ENCODE measurements around the gene HBG1.

Gene HBG1

GRCh38 chr11:5246772-5247471 is 2.7 kb downstream of the HBG1 start:
- no peak for DNase-seq (ENCODE audit: low spot score)

DNA sequence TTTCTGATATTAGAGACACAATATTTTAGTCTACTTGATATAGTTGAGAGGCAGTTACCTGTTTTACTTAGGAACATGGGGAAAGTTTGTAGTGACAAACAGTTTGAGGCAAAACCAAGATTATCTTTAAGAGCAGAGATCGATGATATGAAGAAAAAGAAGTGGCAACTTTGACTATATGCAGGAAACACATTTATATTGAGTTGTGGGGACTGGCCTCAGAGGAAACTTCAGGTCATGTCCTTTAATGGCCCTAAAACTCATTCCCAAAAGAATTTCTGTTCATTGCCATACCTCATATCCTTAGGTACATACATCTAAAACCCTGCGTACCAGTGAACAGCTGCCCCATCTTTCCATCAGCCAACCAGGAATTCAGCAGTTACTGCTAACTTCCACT is 4.5 kb downstream of the HBG1 start:
- DNase-seq (ENCODE audit: low spot score), result no peak

DNA sequence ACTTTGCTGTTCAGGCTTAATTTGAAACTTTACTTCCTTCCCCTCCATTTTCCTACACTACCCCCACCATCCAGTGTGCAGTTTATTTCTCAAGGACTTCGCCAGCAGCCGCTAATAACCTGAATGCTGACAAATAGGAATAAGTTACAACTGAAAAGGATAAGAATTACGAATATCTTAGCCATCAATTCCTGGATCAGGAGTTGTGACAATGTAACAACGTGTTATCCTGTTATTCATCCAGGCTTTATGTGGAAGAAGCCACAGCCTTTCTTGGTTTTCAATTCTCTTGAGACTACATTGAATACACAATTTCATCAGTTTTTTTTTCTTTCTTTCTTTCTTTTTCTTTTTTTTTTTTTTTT is 5.9 kb downstream of the HBG1 start:
- DNase-seq (ENCODE audit: low spot score), result no peak

GRCh38 chr11:5242933-5243815 is 6.5 kb downstream of the HBG1 start:
- DNase-seq (ENCODE audit: low spot score), result no peak

GRCh38 chr11:5242208-5242607 is 7.4 kb downstream of the HBG1 start:
- DNase-seq (ENCODE audit: low spot score), result no peak

DNA sequence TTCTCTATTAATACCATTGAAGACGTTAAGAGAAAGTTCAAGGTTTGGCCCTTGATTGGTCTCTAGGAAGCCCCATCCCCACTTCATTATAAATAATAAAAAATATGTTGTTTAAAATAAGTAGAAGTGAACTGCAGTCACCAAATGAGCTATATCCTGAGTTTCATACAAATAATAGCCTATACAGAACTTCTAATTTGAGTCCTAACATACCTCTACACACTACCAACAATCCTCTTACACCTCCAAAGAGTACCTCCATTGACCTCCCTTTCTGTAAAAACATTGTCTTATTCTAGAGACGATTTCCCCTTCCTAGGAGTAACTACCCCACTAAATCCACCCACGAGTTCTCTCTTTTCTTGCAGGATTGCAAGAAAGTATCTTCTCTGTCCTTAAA is 8.2 kb downstream of the HBG1 start:
- no peak for DNase-seq (ENCODE audit: low spot score)

DNA sequence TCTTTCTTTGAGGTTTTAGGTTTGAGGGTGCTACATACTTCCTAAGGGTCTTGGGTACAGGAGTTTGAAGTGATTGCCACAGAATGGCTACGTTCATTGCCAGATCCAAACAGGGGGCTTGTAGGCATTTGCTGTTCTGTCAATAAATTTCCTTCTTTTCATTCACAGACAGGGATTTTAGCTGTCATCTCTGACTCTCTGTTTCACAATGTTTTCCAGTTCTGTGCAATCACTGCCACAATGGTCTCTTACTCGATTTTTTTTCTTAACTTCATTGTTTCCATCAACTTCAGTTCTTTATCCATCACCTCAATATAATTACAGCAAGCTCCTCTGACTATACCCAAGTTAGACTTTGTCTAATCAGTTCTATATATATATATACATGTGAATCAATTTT is 9.2 kb downstream of the HBG1 start:
- DNase-seq (ENCODE audit: low spot score), result no peak

GRCh38 chr11:5240056-5240455 is 9.6 kb downstream of the HBG1 start:
- no peak for DNase-seq (ENCODE audit: low spot score)

GRCh38 chr11:5239046-5239445 is 10.6 kb downstream of the HBG1 start:
- DNase-seq (ENCODE audit: low spot score), result no peak

DNA sequence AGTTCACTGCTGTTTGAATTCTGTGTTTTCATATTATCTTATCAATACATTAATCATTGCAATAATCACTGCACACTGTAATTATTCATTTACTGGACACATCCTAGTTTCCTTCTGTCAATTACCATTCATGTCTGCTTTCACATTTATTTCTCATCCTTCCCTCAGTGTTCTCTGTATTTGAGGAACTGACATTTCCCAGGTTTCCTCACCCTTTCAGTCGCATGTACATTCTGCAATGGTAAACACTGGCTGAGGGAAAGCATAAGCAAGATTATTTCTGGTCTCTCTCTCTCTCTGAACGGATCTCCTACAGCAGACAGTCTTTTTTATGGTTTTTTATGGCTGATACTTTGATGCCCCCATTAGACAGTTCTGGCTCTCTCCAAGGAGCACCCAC is 11.2 kb downstream of the HBG1 start:
- DNase-seq (ENCODE audit: low spot score), result no peak

DNA sequence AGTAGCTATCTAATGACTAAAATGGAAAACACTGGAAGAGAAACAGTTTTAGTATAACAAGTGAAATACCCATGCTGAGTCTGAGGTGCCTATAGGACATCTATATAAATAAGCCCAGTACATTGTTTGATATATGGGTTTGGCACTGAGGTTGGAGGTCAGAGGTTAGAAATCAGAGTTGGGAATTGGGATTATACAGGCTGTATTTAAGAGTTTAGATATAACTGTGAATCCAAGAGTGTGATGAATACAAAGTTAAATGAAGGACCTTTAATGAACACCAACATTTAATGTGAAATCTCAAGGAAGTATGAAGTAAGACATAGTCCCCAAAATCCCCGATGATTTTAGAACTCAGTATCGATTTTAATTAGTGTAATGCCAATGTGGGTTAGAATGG is 12.2 kb downstream of the HBG1 start:
- DNase-seq (ENCODE audit: low spot score), result no peak

- DNase-seq (ENCODE audit: low spot score), result no peak
These were observed 14.1 kb downstream of the HBG1 start for GRCh38 chr11:5235364-5236095.

- DNase-seq (ENCODE audit: low spot score), result no peak
These were observed 15.2 kb downstream of the HBG1 start, which contains the start of gene HBD for GRCh38 chr11:5234381-5234834. HBD (minus strand) TSS chr11:5234483; CDS start chr11:5234433, 50 bp downstream.

GRCh38 chr11:5233307-5233706 is 16.4 kb downstream of the HBG1 start:
- DNase-seq (ENCODE audit: low spot score), result no peak

DNA sequence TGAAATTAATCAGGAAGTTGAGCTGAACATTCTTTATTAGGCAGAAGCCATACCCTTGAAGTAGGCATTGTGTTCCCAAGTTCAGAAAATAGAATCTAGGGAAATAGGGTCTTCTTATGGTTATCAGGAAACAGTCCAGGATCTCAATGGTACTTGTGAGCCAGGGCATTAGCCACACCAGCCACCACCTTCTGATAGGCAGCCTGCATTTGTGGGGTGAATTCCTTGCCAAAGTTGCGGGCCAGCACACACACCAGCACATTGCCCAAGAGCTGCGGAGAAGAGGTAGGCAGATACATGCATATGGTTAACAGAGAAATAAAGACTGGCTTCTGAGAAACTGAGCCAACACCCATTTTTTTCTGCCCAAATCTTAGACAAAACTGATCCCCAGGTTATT is 16.8 kb downstream of the HBG1 start:
- no peak for DNase-seq (ENCODE audit: low spot score)

- DNase-seq (ENCODE audit: low spot score), result no peak
These were observed 17.5 kb downstream of the HBG1 start for GRCh38 chr11:5232176-5232575.

- no peak for DNase-seq (ENCODE audit: low spot score)
These were observed 18.5 kb downstream of the HBG1 start for GRCh38 chr11:5231111-5231510.

- no peak for DNase-seq (ENCODE audit: low spot score)
These were observed 19.4 kb downstream of the HBG1 start for GRCh38 chr11:5230266-5230665.

GRCh38 chr11:5229796-5230195 is 19.9 kb downstream of the HBG1 start:
- no peak for DNase-seq (ENCODE audit: low spot score)

DNA sequence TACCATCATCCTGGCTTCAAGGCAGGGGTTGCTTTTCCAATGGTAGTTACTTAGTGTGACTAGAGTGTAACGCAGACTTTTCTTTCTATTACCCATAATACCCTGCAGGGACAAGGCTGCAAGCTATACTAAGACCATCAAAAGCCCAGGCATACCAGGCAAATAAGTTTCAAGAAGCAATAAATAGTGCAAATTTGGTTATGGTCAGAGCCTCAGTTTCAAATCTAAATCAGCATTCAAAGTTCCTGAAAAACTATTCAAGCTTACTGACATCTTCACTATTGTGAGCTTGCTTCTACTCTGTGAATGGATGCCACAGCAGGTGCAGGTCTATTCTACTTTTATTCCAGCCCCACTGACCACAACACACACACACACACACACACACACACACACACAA is 20.3 kb downstream of the HBG1 start:
- DNase-seq (ENCODE audit: low spot score), result no peak

DNA sequence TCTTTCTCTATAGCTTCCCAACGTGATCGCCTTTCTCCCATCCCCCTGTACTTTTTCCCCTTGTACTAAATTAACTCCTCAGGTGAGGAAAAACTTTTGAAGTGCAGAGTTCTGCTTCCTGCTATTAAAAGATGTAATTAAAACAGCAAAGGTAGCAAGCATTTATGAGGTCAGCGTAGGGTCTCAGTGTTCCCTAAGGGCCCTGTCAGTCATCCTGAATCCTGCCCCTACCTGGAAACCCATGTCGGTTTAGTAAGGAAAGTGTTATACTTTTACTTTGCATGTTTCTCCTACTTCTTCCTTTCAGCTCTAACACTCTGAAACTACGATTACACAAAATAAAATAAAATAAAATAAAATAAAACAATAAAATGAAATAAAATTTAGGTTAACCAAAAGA is 21.5 kb downstream of the HBG1 start:
- DNase-seq (ENCODE audit: low spot score), result no peak

DNA sequence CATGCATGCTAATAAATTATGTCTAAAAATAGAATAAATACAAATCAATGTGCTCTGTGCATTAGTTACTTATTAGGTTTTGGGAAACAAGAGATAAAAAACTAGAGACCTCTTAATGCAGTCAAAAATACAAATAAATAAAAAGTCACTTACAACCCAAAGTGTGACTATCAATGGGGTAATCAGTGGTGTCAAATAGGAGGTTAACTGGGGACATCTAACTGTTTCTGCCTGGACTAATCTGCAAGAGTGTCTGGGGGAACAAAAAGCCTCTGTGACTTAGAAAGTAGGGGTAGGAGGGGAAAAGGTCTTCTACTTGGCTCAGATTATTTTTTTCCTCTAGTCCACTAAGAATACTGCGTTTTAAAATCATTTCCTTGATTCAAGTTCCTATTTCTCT is 22.0 kb downstream of the HBG1 start:
- no peak for DNase-seq (ENCODE audit: low spot score)
